CD4-positive, alpha-beta T cell treated with Interleukin-4 for 4 hours (primary cell): Measurements from ENCODE around the gene CLASP1.
"Not testable (repeated sequence)": the region's sequence is repeated elsewhere in the genome, so short reads cannot be mapped to it uniquely, and the experiment has no call there.

ENCODE experiments used
- DNase-seq: peaks from one replicate; pipeline ENCODE4 v3.0.0-alpha.2; 2020

Gene CLASP1

DNA sequence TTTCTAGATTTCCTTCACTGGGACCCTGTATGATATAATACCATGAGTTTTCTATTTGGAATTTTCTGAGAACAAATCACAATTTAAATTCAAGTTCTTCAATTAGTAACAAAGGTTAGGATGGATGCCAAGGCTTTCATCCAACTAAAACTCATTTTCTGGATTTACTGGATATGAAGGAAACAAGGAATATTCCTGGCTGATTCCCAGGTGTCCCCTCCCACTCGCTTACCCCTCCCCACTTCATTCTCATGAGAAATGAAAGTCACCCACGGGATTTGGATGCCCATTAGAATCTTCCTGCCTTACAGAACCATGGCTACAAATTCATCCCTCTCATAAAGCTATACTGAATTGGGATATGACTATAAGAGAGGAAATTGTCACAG, 78.6 kb downstream of the CLASP1 start:
- DNase-seq: no peak

DNA sequence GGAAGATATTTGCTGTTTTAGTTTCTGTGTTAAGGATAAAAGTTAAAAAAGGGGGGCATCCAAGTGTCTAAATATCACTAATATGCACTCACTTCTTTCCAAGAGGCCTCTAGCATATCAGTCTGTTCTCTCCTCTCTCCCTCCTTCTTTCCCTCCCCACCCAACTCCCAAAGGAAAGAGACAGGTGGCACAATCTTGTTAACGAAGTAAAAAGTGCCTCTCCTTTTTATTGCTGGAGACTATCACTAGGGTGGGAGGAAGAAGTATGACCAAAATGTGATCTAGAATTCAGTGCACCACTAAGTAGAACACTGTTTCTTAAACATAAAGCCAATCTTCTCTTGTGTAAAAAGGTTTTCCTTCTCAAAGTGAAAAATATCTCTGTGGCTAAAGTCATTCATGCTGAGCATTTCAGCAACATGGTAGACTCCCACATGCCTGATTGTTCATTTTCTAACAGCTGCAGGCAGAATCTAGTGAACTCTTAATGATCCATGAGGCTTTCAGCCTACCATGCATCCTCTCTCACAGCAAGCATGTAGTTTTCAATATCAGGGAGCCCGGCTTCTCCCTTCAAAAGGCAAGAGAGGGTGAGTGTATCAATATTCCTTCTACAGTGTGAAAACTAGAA, 79.1 kb downstream of the CLASP1 start:
- DNase-seq: no peak

DNA sequence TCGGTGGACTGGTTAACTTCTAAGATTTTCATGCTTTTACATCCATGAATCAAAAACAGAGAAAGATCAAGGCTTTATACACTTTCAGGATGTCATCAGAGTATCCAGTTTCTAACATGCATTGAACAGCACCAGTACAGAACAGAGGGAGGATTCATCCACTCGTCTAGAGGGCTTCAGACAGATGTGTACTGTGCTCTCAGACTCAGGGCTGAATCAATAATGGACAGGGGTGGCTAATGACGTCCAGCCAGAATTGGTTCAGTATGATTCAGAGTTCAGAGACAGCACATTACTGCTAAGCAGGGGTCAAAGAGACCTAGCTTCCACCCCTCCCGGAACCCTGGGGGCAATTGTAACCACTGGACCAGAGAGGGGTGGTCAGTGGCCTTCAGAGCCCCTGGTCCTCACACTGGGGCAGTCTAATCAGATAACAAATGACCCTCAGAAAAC, 81.3 kb downstream of the CLASP1 start:
- DNase-seq: no peak

DNA sequence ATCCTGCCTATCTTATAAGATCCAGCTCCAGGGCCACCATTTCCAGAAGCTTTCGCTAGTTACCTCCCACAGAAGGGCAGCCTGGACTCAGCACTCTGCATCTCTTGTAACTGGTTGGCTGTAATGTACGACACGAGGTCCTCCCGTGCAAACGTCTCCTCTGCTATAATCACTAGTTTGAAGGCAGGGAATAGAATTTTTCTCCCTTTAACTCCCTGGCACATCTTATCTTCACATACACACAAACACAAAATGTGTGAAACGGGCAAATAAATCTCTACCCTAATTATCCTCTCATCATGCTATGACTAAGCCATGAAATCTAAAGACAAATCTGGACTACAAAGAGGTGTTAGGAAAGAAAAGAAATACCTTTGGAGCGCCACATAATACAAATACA, 81.8 kb downstream of the CLASP1 start:
- DNase-seq: no peak

DNA sequence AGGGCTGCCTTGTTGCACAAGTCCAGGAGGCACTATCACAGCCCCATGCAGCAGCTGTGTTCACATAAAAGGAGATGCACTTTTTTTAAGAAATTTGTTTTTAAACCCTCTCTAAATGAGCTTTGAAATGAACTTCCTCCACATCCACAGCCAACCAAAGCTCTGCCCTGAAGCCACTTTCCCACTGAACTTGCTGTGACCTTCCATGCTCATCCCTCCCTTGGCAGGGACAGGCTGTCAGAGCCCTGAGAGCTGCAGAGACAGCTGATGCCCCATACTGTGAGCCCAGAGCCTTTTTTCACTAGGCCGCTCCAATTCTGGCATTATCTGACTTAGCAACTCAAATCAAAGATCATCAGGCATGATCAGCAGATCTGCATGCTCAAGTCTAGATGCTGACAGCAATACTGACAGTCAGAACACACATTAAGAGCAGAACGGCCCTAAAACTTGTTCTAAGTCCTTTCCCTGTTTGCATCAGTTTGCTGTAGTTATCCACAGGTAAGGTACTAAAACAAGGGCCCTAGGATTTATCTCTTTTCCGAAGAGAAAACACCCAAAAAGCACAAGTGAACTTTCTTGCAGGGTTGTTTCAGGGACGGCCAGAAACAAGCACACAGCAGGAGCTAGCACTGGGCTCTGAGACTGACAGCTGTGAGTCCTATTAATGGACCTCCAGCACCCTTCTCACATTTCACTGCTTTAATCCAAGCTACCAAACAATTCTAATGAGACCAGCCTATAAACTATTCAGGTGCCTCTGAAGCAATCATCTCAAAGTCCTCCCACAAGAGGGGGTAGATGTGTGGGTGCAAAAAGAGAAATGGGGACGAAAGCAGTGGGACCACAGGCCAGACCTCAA, 83.6 kb downstream of the CLASP1 start:
- no peak for DNase-seq

DNA sequence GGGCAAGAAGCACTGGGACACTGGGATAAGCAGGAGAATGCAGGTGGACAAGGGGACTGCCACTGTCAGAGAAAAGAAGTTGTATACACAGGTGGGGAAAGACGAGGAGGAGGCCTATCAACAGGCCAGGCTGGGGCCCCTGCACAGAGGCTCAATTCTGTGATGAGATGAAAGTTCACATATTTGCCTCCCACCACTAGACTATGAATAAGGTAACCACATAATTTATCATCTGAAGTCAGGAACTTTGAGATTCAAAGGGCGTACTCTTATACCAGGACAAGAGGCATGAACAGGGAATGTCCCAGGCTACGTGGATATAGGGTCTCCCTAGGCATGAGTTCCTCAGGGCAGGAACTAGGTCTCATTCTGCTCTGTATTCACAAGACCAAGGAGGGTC, 84.4 kb downstream of the CLASP1 start:
- DNase-seq: no peak

DNA sequence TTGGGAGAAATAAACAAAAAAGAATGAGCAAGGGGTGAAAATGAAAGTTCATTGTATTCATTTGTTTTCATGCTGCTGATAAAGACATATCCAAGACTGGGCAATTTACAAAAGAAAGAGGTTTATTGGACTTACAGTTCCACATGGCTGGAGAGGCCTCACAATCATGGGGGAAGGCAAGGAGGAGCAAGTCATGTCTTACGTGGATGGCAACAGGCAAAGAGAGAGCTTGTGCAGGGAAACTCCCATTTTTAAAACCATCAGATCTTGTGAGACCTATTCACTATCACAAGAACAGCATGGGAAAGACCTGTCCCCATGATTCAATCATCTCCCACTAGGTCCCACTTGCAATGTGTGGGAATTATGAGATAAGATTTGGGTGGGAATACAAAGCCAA, 85.5 kb downstream of the CLASP1 start:
- DNase-seq: not testable (repeated sequence)

DNA sequence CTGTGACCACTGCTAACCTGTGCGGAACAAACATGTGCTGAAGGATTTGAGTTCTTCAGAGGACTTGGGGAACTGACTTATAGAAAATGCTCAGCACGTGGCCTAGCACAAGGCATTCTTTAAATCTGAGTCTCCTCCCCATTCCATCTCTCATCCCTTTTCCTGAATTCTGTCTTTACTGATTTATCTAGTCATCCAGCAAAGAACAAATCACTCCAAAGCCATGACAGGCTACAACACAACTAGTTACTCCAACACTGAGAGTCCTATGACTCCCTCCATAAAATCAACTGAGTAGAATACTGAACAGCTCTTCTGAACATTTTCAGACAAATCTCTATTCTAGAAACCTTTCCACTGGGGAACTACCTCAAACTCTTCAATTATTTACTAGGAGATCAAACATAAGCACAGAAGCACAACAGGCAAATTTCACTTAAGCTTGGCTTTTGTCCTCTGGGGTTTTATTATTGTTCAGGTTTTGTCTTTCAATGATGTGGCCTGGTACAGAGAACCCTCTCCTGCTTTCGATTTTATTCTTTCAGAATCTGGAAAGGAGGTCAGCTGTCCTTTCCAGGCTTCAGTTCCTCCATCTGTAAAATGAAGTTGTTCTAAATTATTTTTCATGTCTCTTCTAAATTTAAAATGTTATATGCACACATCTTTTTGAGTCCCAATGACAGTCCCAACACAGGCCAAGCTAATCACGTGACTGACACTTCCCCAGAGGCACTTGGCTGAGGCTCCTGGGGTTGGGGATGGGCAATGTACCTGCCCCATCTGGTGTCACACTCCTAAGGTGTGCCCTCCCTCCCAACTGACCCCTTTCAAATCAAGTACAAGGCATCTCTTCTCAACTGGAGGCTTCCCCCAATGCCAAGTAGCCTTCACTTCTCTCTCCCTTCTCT, 86.7 kb downstream of the CLASP1 start:
- DNase-seq: no peak

DNA sequence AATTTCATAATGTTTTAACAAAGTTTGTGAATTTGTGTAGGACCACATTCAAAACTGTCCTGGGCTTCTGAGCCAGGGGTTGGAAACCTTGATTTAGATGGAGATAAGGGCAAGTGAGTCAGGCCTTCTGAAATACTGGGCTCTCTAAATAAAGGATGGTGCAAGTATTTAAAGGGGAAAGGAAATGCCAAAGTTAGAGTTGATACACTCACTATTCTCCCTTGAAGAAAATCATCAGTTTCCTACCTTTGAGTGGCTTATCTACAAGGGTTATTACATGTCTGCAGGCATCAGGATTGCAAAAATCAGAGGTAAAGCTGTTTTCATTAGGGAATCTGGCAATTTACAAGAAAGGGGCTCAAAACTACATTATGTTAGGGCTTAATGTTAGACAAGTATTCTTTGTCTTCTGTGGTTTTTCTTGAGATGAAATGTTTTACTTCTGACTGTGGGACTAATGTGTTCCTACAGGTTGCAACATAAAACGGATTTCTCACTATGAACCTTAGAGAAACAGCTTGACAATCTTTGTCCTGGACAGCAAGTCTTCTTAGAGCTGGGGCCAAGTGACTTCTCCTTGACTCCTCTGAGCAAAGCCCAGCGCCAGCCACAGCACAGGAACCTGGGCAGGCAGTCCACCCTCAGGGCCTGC, 87.5 kb downstream of the CLASP1 start:
- DNase-seq: no peak

DNA sequence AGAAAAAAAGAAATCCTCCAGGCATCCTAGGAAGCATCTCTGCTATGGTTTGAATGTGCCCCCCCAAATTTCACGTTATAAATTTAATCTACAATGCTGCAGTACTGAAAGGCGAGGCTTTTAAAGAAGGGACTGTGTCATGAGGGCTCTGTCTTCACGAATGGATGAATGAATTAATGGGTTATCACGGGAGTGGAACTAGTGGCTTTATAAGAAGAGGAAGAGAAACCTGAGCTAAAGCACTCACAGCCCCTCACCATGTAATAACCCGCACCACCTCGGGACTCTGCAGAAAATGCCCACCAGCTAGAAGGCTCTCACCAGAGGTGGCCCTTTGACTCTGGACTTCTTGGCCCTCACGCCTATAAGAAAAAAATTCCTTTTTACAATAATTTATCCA, 90.9 kb downstream of the CLASP1 start:
- no peak for DNase-seq

DNA sequence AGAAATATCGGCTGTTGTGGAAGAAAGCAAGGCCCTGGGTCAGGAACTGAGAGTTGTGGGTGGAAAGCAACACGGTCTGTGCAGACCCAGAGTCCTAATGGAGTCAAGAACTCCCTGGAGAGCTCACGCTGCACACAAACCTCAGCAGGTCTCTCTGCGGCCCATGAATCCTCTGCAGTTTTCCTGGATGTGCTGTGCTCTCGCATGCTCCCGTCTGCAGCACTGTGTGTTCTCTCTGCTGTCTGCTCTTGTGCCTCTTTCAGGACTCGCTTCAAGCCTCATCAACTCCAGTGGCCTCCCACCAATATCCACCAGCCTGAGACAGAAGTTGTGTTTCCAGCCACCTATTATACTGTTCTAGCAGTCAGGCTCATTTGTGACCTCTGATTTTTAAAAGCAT, 94.3 kb downstream of the CLASP1 start:
- no peak for DNase-seq

DNA sequence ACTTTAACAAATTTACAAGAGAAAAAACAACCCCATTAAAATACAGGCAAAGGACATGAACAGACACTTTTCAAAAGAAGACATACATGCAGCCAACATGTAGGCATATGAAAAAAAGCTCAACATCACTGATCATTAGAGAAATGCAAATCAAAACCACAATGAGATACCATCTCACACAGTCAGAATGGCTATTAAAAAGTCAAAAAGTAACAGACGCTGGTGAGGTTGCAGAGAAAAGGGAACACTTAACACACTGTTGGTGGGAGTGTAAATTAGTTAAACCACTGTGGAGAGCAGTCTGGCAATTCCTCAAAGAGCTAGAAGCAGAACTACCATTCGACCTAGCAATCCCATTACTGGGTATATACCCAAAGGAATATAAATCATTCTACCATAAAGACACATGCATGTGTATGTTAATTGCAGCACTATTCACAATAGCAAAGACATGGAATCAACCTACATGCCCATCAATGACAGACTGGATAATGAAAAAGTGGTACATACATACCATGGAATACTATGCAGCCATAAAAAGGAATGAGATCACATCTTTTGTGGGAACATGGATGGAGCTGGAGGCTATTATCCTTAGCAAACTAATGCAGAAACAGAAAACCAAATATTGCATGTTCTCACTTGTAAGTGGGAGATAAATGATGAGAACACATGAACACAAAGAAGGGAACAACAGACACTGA, 96.6 kb downstream of the CLASP1 start:
- not testable (repeated sequence) for DNase-seq

DNA sequence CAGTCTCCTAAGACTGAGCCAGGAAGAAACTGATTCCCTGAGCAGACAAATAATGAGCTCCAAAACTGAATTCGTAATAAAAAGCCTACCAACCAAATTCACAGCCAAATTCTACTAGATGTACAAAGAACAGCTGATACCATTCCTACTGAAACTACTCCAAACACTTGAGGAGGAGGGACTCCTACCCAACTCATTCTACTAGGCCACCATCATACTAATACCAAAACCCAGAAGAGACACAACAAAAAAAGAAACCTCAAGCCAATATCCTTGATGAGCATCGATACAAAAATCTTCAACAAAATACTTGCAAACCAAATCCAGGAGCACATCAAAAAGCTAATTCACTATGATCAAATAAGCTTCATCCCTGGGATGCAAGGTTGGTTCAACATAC, 98.6 kb downstream of the CLASP1 start:
- DNase-seq: no peak

DNA sequence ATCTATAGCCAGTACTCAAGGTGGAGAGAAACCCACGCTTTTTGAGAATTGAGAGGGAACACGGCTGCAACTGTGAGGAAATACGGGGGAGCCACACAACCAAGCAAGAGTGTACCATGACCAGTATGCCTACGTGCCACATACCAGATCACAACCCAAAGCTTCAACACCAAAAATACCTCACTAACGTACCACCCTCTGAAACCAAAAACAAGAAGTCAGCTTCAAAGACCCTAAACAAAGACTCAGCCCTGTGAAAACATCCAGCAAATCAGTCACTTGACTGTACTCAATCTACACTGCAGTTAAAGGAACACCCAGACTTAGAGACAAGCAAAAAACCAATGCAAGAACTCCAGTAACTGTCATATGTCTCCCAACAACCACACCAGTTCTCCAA, 101.6 kb downstream of the CLASP1 start:
- no peak for DNase-seq

DNA sequence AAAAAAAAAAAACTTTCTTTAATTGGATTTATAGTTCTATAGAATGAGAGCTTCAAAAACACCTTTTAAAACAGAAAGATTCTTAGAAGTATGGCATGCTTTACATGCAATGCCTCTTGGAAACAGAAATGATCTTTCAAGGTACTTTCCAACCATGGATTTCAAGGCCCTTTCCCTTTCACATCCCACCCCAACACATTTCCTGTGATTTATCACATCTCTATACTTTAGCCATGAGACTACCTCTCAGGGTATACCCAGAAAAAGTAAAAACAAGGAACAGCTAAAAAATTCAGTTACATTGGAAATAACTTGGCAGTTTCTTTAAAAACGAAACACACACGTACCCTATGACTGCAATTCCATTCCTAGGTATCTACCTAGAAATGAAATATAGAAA, 103.3 kb downstream of the CLASP1 start:
- no peak for DNase-seq

DNA sequence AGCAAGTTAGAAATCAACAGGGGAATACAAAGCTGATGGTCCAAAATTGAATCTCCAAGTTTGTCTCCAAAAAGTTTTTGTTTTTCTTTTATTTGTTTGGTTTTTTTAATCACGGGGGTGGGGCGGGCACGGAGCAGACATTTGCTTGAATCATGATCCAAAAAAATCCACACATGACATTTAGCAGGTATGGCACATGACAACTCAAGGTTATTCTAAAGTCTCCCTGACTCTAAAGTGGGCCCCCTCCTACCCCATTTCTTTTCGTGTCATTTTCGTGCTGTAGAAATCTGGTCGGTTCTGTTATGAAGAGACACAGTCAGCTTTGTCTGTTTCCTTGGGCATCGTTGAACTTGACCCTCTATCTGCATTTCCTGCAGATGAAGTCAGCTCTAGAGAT, 104.0 kb downstream of the CLASP1 start:
- no peak for DNase-seq

DNA sequence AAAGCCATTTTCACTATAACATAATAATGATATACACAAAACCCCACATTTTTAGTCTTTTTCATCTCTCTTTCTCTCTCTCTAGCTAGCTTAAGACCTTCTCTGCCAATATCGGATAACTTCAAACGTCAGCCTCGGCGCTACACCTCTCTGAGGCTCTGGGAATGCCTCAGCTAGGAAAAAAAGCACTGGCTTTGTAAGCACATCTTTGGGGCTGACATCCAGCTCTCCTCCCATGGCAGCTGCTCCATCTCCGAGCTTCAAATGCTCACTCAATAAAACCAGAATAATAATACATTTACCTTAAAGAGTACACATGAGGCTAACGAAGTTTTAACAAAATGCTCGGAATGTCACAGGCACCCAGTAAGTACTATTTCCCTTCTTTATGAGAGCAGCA, 107.8 kb downstream of the CLASP1 start:
- DNase-seq: no peak

DNA sequence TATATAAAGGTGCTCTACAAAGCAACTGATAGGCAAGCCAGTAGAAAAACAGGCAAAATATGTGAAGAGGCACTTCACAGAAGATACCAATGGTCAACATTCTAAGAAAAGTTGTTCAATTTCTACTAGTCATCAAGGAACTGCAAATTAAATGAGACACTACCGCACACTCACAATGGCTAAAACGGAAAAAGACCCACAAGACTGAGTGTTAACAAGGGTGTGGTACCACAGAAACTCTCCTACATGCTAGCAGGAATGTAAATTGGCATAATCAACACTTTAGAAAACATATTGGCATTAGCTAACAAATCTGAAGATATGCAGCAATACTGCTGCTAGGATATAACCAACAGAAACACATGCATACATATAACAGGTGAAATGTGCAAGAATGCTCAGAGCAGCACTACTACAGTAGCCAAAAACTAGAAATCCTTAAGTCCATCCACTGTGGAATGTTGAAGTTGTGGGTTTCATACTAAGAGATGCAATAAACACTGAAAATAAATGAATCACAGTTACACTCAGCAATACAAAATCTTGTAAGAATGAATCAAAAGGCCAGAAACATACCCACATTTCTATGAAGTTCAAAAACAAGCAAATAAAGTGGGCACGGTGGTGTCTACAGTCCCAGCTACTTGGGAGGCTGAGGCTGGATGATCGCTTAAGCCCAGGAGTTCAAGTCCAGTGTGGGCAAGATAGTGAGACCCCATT, 109.4 kb downstream of the CLASP1 start:
- no peak for DNase-seq

DNA sequence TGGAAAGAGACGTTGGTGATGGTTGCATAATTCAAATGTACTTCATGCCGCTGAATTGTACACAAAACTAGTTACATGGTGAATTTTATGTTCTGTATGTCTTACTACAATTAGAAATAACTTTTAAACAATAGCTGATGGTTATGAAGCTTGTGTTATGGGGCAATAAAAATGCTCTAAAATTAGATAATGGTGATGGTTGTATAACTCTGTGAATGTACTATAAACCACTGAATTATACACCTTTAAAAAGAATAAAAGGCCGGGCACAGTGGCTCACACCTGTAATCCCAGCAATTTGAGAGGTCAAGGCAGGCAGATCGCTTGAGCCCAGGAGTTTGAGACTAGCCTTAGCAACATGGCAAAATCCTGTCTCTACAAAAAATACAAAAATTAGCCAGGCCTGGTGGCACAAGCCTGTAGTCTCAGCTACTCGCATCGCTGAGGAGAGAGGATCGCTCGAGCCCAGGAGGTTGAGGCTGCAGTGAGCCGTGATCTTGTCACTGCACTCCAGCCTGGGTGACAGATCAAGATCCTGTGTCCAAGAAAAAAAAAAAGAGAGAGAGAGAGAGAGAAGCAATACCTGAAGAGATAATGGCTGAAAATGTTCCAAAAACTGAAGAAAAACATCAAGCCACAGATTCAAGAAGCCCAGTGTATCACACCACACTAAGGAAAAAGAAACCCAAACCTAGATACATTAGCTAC, 112.3 kb downstream of the CLASP1 start:
- DNase-seq: no peak

DNA sequence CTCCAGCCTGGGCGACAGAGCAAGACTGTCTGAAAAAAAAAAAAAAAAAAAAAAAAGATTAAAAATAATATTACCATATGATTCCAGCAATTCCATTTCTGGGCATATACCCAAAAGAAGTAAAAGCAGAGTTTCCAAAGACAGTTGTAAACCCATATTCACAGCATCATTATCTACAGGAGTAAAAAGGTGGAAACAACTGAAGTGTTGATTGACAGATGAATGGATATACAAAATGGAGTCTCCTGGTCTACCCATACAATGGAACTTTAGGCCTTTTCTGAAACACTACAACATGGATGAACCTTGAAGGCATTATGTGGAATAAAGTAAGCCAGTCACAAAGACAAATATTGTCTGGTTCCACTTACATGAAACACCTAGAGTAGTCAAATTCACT, 112.9 kb downstream of the CLASP1 start:
- DNase-seq: no peak

DNA sequence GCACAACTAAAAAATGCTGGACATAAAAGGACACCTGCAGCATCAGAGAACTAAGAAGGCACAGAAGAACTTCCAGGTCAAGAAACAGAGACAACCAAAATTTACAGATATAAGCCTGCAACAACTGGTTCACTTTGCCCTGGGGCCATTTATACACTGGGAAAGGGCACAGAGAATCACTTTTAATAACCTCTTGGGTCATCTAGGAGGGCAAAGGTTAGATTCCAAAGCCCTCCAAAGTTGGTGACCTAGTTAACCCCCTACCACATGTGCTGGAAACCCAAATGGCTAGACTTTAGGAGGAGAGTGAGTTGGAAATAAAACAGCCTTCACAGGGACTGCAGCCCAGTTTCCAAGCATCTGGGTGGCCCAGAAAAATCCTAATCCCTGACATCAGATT, 115.3 kb downstream of the CLASP1 start:
- DNase-seq: no peak
